Measurements from ENCODE around the gene CTDP1.
"Not testable (repeated sequence)": the region's sequence is repeated elsewhere in the genome, so short reads cannot be mapped to it uniquely, and the experiment has no call there.

Gene CTDP1

DNA sequence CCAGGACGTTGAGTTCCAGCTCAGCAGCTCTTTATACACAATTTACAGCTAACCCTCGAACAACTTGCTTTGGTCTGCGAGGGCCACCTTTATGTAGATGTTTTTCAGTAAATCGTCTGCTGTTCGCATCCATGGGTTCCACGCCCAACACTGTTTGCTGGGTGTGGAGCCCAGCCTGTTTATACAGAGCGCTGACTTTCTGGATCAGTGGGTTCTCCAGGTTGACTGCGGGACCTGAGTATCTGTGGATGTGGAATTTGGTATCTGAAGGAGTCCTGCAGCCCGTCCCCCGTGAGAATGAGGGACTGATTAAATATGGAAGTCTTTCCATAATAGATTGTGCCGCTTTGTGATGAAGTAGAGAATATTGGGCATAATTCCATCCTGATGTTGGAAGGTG lies 2.9 kb downstream of the CTDP1 start:
- DNase-seq (ENCODE audit: low read depth, low spot score), result no peak

DNA sequence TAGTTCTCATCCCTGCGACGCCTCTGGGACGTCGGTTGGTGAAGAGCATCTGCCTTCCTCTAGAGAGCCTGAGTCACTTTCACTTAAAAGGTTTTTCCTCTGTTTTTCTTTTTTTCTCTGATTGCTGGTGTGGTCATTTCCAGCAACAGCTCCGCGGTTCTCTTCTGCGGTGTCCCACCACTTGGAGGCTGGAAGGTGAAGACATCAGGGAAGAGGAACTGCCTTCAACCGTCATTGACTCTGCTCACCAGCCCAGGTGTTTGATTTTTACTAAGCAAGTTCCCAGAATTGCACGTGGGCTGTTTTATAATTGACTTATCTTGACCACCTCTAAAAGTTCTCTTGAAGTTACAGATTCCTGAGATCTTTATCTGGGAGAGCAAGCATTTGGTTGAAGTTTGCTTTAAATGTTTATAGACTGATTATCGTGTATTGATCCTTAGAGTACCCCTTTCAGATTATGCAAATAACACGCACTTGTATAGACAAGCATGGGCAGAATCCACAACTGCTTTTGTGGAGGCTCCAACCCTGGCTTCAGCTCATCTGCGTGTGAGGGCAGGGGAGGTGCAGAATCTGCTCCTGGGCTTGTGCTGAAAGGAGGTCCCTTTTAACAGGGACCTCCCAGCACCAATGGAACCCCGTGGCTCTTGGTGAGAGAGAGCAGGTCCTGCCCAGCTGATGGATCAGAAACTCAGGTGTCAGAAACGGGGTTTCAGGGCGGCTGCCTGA lies 3.5 kb downstream of the CTDP1 start:
- no peak for DNase-seq (ENCODE audit: low read depth, low spot score)

DNA sequence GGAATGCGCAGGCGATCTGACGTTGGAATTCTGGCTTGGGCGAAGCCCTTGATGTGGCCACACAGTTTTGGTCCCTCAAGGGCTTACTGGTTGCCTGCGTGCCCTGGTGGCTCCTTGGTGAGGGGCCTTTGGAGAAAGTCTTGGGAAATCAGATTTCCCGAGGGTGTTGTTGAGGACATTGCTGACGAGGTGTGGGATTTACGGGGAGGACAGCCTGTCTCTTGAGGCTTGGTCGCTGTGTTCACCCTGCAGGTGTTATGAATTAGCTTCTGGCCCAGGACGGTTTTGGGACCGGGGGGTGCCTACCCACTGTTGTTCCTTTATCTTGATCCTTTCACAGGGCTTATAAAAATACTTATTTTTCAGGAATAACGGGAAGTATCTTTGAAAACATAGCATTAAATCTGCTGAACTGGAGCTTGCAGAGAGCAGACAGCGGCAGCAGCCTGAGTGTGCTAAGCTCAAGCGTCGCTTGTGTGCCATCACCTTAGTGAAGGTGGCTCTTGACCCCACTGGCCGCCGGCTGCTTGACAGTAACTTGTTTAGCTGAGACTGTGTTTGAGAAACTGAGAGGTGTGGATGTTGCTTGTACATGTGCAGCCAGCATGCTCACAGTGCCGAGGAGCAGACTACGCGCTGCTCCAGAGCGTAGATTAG lies 4.2 kb downstream of the CTDP1 start:
- DNase-seq (ENCODE audit: low read depth, low spot score), result no peak

DNA sequence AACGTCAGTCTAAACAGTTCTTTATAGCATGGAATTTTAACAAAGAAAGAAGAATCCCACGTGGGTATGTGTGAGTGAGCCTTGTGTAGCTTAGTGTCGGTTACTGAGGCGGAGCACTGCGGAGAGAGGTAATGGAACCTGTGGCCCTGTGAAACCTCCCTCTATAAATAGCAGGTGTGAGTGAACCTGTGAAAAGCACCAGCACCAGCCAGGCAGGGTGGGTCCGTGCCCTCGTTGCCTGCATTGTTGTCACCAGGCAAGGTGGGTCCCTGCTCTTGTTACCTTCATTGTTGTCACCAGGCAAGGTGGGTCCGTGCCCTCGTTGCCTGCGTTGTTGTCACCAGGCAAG lies 4.7 kb downstream of the CTDP1 start:
- no peak for DNase-seq (ENCODE audit: low read depth, low spot score)

DNA sequence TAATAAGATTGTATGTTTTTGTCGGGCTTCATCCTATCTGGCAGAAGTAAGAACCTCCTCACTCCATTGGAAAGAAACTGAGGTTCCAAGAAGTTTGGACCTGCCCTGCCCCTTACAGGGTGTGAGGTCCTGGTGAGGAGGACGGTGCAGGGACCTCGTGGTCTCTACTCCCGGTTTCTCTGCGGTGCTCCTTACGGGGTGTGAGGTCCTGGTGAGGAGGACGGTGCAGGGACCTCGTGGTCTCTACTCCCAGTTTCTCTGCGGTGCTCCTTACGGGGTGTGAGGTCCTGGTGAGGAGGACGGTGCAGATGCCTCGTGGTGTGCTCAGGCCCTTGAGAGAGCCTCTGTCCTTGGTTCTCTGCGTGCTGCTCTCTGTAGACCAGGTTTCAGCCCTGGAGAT lies 5.2 kb downstream of the CTDP1 start:
- DNase-seq (ENCODE audit: low read depth, low spot score), result no peak

DNA sequence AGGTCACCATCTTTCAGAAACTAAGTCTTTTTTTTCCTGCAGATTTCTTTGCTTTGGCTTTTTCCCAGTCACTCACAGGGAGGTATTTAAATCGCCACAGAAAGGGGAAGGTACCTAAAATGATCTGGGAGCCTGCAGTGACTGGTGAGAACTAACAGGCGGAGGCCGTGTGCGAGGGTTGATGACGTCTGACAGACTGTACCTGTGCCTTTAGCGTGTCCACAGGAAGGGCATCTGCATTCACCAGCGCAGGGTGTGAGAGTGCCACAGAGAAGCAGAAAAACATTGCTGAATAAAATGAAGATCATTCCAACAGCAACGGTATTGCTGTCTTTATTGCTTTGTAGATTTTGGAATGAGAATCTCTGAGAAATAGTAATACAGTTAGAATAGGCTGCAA lies 5.7 kb downstream of the CTDP1 start:
- DNase-seq (ENCODE audit: low read depth, low spot score), result no peak

DNA sequence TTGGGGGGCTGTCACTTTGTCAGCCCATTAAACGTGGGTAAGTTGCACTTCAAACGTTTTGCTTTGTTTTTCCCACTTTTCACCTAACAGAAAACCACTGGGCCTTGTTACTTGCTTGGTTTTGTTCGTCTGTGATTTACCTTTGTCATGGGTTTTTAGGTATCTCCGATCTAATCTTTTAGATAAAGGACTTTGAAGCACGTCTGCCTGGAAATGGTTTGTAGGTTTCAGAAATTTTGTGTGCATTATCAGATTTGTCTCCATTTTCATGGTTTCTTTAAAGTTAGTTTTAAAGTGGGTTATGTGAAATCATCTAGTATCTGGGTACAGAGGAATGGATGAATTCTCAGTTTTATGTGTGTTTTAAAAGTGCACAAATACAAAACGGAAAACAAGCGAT lies 6.4 kb downstream of the CTDP1 start:
- no peak for DNase-seq (ENCODE audit: low read depth, low spot score)

DNA sequence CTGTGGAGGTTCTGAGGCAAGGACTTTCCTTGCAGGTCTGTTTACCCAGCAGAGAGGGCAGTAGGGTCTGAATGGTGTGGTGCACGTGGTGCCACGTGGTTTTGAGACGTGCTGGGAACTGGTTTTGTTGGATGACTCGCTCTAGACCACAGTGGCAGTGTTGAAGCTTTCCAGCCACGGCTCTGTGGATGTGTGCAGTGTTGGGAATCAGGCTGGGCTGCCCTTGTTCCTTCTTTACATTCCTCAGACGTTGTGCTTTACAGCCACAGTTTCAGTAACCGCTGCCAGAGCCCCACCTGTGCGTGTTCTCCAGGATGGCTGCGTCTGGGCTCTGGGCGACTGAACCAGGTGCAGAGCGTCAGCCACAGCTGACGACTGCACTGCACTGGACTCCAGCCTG lies 8.2 kb downstream of the CTDP1 start:
- DNase-seq (ENCODE audit: low read depth, low spot score), result peak; percentile 40

DNA sequence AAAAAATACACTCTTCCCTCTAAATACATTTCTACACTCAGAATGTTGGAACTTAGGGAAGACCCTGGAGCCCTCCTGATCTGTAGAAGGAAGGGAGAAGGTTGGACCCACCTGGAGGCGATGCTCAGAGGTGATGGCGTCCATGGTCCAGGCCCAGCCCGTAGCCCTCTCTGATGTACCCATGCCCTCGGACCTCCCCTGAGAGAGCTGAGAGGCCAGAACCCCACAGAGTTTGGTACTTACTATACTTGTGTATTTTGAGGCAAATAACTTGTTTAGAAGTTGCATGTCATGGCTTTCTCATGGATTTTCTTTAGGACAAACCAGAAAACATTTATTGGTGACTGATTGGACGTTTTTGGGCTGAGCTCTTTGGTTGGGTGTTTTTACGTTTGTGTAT lies 10.5 kb downstream of the CTDP1 start:
- no peak for DNase-seq (ENCODE audit: low read depth, low spot score)

DNA sequence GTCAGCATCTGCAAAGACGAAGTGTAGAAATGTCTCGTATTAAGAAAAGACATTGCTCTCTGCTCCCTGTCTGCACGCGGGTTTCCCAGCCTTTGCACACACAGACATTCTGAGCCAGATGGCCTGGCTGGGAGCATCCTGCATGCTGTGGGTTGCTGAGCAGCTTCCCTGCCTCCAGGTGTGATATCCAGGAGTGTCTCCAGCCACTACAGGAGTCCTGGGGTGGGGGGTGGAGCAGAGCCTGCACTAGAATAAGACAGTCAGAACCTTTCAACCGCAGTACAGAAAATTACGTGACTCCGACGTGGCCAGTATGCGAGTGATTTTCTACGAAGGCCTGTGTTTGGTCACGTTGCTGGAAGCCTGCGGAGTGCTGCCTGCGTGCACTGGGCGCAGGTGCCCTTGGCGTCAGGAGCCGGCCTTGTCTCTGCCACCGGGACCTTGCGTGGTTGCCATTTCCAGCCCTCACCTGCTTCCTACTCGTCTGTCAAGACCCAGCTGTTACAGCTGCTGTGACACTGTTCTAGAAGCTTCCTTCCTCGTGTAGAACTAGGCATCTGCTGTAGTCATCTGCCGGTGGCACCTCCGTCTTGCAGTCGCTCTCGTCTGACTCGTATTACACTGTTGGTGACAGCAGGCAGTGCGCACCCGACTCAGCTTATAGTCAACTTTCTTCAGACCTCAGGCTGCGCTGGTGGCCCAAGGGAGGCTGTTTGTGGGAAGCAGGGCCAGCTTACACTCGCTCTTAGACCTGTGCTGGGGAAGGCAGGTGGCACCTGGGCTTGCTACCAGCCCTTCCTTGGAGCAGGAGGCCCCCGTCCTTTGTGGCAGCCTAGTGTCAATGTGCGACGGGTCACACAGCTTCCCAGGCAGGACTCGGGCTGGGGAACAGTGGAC lies 11.2 kb downstream of the CTDP1 start:
- DNase-seq (ENCODE audit: low read depth, low spot score), result no peak

DNA sequence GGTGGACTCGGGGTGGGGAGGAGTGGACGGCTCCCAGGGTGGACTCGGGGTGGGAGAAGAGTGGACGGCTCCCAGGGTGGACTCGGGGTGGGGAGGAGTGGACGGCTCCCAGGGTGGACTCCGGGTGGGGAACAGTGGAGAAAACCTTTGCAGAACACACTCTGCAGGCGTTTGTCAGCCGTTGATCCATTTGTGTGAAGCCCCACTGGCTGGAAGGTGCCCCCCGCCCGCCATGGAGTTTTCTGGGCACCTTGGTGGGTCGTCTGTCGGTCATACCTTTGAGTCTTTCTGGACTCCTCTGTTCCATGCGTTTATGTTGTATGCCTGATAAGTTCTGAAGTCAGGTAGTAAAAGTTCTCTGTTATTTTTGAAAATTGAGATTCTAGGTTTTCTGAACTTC lies 12.5 kb downstream of the CTDP1 start:
- no peak for DNase-seq (ENCODE audit: low read depth, low spot score)

DNA sequence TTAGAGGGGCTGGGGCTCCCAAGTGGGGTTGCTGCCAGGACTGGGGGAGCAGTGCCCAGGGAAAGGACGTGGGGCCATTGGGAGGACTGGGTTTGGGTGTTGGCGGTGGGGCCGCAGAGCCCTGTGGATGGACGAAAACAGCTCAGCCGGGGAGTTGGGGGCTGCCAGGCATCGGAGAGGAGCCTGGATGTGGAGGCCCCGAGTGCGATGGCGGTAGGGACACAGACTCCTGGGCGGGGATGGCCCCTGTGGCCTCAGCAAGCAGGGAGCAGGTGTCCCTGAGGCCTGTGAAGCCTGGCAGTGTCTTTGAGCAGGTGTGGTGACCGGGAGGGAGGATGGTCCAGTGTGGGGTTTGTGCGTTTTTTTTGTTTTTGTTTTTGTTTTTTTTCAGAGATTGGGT lies 13.3 kb downstream of the CTDP1 start:
- DNase-seq (ENCODE audit: low read depth, low spot score), result no peak

DNA sequence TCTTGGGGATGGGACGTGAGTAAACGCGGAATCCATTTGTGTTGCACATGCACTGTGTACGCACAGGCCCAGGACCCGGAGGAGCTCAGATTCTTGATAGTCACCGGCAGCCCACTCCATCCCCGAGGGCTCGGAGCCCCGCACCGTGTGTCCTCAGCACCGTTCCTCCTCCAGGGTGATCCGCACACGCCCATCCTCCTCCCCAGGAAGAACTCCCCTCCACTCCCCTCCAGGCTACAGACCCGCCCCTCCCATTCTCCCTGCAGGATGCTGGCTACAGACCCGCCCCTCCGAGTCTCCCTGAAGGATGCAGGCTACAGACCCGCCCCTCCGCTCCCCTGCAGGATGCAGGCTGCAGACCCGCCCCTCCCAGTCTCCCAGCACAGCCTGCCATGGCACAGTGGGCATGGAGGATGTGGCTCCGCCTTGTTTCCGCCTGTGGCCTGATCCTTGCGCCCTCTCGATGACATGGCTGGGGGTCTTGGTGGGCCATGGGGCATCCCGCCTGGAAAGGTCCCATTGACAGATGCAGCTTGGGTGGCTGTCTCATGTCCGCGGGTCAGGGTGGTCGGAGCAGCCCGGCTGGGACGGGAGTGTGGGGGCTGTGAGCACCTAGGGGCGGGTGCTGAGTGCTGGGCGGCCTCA lies 14.1 kb downstream of the CTDP1 start:
- no peak for DNase-seq (ENCODE audit: low read depth, low spot score)

DNA sequence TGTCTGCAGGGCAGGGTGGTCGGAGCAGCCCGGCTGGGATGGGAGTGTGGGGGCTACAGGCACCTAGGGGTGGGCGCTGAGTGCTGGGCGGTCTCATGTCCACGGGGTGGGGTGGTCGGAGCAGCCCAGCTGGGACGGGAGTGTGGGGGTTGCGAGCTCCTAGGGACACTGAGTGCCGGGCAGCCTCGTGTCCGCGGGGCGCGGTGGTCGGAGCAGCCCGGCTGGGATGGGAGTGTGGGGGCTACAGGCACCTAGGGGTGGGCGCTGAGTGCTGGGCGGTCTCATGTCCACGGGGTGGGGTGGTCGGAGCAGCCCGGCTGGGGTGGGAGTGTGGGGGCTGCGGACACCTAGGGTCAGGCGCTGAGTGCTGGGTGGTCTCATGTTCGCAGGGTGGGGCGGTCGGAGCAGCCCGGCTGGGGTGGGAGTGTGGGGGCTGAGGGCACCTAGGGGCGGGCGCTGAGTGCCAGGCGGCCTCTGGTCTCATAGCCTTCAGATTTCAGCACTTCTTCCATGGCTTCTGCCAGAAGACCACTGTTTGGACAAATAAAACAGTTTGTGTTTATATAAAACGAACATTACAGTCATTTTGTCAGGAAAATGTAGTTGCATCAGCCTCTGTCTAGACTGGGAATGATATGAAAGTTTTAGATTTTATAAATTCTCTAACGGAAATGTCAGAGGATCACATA lies 14.7 kb downstream of the CTDP1 start:
- not testable (repeated sequence) for DNase-seq (ENCODE audit: low read depth, low spot score)

DNA sequence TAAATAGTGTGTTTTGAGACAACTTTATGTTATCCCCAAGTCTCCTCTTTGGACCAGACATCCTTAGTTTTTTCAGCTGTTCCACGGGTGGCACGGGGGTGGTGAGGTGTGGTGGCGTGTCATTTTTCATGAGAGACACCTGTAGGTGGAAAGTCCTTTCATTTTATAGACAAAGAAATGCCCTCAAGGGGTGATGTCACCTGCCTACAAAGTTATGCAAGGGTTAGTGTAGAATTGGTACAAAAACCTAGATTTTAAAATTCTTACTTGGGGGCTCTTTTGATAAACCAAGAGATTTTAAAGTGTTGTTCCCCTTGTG lies 15.3 kb downstream of the CTDP1 start:
- DNase-seq (ENCODE audit: low read depth, low spot score), result no peak

DNA sequence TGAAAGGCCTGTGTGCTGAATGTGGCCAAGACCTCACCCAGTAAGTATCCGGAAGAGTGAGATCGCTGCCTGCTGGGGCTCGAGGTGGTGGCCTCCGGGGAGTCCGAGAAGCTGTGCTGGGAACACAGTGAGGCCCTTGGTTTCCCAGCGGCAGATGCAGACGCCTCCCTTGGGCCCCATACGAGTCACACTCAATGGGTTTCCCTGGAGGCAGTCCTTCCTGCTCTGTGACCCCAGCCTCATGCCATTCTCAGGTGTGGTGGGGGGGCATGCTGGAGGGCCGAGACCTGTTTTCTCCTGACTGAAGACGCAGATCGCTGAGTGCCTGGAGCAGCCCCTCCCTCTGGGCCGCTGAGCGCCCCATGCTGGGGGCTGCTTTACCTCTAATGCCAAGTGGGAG lies 15.7 kb downstream of the CTDP1 start:
- no peak for DNase-seq (ENCODE audit: low read depth, low spot score)

DNA sequence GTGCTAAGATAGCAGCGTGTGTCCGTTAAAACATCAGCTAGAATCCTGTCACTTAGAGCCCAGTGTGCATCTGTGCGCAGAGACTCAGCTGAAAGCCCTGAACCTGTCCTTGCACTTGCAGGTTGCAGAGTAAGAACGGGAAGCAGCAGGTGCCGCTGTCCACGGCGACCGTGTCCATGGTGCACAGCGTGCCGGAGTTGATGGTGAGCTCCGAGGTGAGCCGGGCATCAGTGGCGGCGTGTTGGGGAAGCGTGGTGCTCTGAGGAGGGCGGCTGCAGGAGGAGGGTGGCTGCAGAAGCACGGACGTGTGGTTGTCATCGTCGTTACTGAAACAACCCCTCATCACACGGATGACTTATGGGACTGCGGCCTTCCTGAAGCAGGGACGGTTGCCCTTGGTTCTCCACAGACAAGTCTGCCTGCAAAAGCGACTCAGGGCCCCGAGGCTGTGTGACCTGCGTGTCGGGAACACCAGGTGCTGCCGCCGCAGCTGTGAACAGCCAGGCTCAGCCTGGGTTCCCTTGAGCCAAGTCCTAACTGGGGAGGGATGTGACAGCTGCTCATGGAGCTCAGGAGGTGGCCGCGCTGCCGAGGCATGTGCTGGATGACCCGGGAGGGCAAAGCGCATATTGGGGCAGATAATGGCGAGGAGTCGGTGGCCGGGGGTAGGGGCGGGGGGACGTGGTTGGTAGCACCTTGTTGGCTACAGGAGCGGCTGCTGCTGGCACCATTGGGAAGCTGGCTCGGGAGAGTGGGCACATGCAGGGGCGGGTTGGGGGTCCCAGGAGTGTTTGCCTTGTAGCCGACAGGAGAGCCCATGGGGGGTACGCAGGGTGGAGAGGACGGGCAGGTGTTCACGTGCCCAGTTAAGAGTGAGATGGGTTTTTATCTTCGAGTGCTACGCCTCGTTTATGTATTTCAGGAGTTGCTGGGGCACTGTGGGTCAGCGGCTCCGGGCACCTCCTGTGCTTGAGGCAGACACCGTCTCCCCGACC lies 16.6 kb downstream of the CTDP1 start:
- no peak for DNase-seq (ENCODE audit: low read depth, low spot score)

DNA sequence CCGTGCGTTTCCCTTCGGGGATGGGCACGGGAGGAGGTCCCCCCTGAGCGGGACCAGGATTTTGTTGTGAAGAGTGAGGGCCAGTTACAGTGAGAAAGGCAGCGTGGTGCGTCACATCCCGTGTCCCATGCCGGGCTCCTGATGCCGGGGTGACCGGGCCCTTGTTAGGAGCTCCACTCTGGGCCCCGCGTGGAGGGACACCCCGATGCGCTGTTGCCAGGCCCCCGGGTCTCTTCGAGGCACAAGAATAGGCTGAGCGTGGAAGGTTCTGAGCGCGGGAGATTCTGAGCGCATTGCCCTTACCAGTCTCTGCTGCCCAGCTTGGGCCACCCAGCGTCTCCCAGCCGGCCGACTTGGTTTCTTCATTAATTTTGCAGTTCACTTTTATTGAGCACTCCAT lies 17.6 kb downstream of the CTDP1 start:
- DNase-seq (ENCODE audit: low read depth, low spot score), result no peak

DNA sequence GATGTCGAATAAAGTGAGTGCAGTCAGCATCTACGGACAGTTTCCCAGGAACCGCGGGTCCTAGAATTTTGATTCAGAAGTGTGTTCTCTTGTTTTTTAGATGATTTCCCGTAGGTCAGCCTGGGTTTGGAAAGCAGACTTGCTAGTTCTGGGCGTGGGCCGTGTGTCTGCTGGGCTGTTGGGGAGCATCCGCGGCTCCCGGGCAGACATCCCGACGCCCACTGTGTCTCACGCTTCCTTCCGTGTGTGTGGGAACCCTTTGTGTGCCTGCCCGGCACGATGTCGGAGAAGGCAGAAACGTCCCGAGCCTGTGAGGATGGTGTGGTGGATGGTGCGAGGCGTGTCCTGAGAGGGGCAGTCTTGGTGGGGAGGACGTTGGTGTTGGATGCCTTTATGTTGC lies 18.4 kb downstream of the CTDP1 start:
- DNase-seq (ENCODE audit: low read depth, low spot score), result no peak

DNA sequence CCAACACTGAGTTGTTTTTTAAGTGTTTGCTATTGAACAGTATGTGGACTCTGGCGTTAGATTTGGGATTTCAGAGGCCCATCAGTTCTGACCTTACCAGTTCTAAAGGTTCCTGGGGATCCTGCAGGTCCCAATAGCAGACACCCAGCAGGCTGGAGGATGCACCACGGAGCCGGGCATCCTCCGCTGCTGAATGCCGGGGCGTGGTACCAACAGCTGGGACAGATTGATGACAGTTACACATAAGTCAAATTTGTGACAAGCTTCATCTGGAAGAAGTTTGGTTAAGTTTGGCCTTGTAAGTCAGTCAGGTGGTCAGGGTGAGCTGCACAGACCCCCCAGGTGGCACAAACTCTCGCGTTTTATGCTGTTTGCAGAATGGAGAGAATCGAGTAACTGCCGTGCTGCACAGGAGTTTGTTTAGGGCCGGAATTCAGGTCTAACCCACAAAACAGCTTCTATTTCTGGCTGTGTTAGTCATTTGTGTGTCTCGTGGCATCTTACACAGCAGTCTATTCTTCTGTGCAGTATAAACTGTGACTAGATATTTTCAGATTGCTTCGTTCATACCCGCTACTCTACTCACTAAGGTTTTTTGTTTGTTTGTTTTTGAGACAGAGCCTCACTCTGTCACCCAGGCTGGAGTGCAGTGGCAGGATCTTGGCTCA lies 19.2 kb downstream of the CTDP1 start:
- no peak for DNase-seq (ENCODE audit: low read depth, low spot score)

Data from brain pericyte (primary cell).